Gastroesophageal sphincter (tissue), 4 donors: Measurements from ENCODE around the gene TTBK1. TPM values are rescaled to one million over a fixed set of nuclear protein-coding genes. Genes with fewer than 3 reads are reported as not detected.

Experiments
- ATAC-seq: fragments of 150-250 bp; one replicate; pipeline ENCODE4 v1.9.1; 2016; ENCODE audit warnings: mild to moderate bottlenecking, moderate library complexity
- H3K27ac ChIP-seq, 4 donors: fragments of 200-600 bp; sonication (generic) in 3 of 4; 1 replicate in 3 of 4; 2 replicates in 1 of 4; pipeline ENCODE4 v1.5.1; 2016 to 2019
- H3K27me3 ChIP-seq: fragments of 200-600 bp; sonication (generic); one replicate; pipeline ENCODE4 v1.5.1; 2019
- H3K36me3 ChIP-seq, 2 donors: fragments of 200-600 bp; sonication (generic); one replicate each; pipeline ENCODE4 v1.5.1; 2019; ENCODE audit warnings: control low read depth in 1 of 2
- H3K4me1 ChIP-seq, 3 donors: fragments of 200-600 bp; sonication (generic); 1 replicate in 2 of 3; 2 replicates in 1 of 3; pipeline ENCODE4 v1.5.1; 2016 to 2019; ENCODE audit warnings: control low read depth in 2 of 3
- H3K4me3 ChIP-seq, 2 donors: fragments of 200-600 bp; sonication (generic); one replicate each; pipeline ENCODE4 v1.5.1; 2019; ENCODE audit warnings: mild to moderate bottlenecking in 1 of 2, moderate library complexity in 1 of 2
- H3K9me3 ChIP-seq, 3 donors: fragments of 200-600 bp; sonication (generic); one replicate each; pipeline ENCODE4 v1.5.1; 2017 to 2019; ENCODE audit warnings: control low read depth in 2 of 3
- EP300 ChIP-seq: sonication (generic); formaldehyde crosslinking; IDR thresholded peaks from one replicate; pipeline ENCODE4 v1.6.1; 2017; ENCODE audit warnings: antibody characterized with exemption, mild to moderate bottlenecking
- POLR2A ChIP-seq, 2 donors: fragments of 450-650 bp; IDR thresholded peaks; one replicate each; pipeline ENCODE4 v1.6.1; 2017; ENCODE audit warnings: antibody characterized with exemption in 2 of 2, mild to moderate bottlenecking in 2 of 2, moderate library complexity in 1 of 2
- POLR2AphosphoS5 ChIP-seq: sonication (generic); formaldehyde crosslinking; IDR thresholded peaks from one replicate; pipeline ENCODE4 v1.6.1; 2017; ENCODE audit warnings: antibody characterized with exemption
- WGBS, 2 donors: methylation state at CpG; one replicate each; pipeline ENCODE4 v1.1.5; 2018; ENCODE audit warnings: low coverage in 1 of 2; 5-methylcytosine and 5-hydroxymethylcytosine counted together
- total RNA-seq, 4 donors: library from RNA; depleted of rRNA; stranded (reverse); fragments of >200 nt; gene quantifications; one replicate each; pipeline ENCODE4 v1.1.0, GENCODE V29; 2016
- TF ChIP-seq, protein P1 (sequence below), 4 experiments: fragments of 200-600 bp in 2 of 4; fragments of 450-650 bp in 2 of 4; sonication (generic) in 1 of 4; IDR thresholded peaks; one replicate each; pipeline ENCODE4 v1.5.1; 2017 to 2019; ENCODE audit warnings: antibody characterized with exemption in 4 of 4, mild to moderate bottlenecking in 2 of 4, moderate library complexity in 2 of 4

Gene TTBK1
- total RNA-seq, 4 donors from 2014 or later, result 0.08 to 0.20 TPM; not detected in 2

DNA sequence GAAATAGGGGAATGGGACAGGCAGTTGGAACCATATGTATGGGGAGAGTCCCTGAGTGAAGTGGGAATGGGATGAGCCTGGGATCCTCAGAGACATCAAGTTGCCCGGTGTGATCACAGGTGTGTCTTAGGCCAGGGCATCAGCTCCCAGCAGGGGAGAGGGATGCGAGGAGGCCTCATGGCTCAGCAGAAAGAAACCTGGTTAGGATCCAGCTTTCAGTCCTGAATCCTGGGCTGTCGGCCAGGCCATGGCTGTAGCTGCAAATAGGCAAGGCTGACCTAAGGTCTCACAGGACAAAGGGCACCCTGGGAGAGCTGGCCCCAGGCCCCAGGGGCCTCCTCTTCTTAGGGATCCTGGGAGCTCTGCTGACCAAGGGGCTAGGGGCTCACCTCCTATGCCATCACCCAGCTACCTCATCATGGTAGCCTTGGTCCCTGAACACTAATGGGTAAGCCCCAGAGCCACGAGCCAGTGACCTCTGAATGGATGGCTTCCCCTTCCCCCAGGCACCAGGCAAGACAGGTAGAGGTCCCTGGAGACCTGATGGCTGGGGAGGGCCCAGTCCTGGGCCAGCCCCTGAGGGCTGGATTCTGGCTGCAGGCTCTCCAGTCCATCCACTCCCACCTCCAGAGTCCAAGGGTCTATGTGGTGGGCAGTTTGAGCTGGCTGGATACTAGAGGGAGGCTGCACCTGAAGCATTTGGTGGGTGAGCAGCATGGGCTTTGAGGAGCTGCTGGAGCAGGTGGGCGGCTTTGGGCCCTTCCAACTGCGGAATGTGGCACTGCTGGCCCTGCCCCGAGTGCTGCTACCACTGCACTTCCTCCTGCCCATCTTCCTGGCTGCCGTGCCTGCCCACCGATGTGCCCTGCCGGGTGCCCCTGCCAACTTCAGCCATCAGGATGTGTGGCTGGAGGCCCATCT, 54.6 kb downstream of the TTBK1 start, which contains the start of gene SLC22A7:
SLC22A7 (plus strand) TSS at position 617 of the 921 bp plus-strand sequence; CDS start at position 716, 99 bp downstream.
- TF ChIP-seq EP300 (no peak), POLR2AphosphoS5 (no peak), POLR2A (IDR thresholded peaks at IDR 0.05) (no peak)
- TF ChIP-seq, protein P1, sequence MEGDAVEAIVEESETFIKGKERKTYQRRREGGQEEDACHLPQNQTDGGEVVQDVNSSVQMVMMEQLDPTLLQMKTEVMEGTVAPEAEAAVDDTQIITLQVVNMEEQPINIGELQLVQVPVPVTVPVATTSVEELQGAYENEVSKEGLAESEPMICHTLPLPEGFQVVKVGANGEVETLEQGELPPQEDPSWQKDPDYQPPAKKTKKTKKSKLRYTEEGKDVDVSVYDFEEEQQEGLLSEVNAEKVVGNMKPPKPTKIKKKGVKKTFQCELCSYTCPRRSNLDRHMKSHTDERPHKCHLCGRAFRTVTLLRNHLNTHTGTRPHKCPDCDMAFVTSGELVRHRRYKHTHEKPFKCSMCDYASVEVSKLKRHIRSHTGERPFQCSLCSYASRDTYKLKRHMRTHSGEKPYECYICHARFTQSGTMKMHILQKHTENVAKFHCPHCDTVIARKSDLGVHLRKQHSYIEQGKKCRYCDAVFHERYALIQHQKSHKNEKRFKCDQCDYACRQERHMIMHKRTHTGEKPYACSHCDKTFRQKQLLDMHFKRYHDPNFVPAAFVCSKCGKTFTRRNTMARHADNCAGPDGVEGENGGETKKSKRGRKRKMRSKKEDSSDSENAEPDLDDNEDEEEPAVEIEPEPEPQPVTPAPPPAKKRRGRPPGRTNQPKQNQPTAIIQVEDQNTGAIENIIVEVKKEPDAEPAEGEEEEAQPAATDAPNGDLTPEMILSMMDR (IDR thresholded peaks at IDR 0.05), result no peak
- 21 to 54% methylated on average over 2 of the region's 10 CpGs for WGBS, 2 donors
- no peak within 1 kb of the TSS for H3K4me3 ChIP-seq
- H3K9me3 ChIP-seq, result no peaks in the 10 kb centered on the region
- H3K4me1 ChIP-seq, result no peaks in the 10 kb centered on the region
- no peak for ATAC-seq
- no peaks in the 10 kb centered on the region for H3K36me3 ChIP-seq
- peaks cover 50% of the 10 kb centered on the region for H3K27me3 ChIP-seq
- no peak within 1 kb of the TSS for H3K27ac ChIP-seq

DNA sequence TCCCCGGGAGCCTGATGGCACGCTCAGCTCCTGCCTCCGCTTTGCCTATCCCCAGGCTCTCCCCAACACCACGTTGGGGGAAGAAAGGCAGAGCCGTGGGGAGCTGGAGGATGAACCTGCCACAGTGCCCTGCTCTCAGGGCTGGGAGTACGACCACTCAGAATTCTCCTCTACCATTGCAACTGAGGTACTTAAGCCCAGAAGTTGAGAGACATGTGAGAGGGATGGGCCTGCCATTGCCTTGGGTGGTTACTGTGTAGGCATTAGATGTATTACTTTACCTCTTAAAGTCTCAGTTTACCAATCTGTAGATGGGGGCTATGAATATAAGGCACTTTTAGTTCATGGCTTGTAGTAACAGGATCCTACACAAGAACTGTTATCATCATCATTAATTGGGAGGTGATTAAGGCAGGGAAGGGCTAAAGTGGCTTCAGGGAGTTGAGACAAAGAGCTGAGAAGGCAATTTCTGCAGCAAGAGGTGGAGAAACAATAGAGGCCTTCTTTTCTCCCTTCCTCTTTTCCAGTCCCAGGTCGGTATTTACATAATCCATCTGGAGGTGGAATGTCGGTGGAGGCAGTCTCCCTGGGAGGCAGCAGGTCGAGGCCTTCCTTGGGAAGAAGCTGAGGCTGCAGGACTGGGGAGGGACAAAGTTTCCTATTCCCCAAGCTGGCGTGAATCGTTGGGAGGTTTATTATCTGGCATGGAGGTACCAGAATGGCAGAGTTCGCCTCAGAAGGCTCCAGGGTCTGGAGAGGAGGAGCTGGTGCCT, 55.5 kb downstream of the TTBK1 start:
- Histone ChIP-seq H3K9me3 (no peaks in the 10 kb centered on the region), H3K36me3 (no peaks in the 10 kb centered on the region), H3K4me1 (no peaks in the 10 kb centered on the region), H3K27ac (no peak overlapping the region), H3K4me3 (no peak overlapping the region), H3K27me3 (peaks cover 51% of the 10 kb centered on the region)
- 47 to 54% methylated on average over 3 to 6 of the region's 12 CpGs for WGBS, 2 donors
- no peak for ATAC-seq
- no peak for TF ChIP-seq EP300
- TF ChIP-seq, protein P1 (IDR thresholded peaks at IDR 0.05), result no peak
- TF ChIP-seq POLR2AphosphoS5, result no peak
- no peak for TF ChIP-seq POLR2A (IDR thresholded peaks at IDR 0.05)

DNA sequence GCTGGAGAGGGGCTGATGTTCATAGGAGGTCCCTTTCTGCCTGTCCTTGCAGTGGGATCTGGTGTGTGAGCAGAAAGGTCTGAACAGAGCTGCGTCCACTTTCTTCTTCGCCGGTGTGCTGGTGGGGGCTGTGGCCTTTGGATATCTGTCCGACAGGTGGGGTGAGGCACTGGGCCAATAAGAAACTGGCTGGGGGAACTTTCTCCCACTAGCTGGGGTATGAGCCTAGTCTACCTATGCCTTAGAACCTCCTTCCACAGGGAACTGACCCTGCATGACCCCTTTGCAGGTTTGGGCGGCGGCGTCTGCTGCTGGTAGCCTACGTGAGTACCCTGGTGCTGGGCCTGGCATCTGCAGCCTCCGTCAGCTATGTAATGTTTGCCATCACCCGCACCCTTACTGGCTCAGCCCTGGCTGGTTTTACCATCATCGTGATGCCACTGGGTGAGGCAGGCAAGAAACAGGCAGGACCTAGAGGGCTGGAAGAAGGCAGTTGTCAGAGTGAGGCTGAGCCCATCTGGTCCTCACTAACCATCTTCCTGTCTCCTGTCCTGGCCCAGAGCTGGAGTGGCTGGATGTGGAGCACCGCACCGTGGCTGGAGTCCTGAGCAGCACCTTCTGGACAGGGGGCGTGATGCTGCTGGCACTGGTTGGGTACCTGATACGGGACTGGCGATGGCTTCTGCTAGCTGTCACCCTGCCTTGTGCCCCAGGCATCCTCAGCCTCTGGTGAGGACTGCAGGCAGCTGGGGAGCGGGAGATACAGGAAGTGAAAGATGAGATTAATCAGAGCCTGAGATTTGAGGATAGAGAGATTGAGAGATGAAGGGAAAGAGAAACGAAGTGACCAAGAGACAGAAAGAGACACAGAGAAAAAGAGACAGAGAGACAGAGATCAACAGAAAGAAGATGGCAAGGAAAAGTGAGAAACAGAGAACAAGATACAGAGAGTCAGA, 56.3 kb downstream of the TTBK1 start:
- no peaks in the 10 kb centered on the region for H3K9me3 ChIP-seq
- H3K27ac ChIP-seq, result no peak overlapping the region
- no peaks in the 10 kb centered on the region for H3K36me3 ChIP-seq
- no peak for TF ChIP-seq POLR2AphosphoS5
- TF ChIP-seq EP300, result no peak
- TF ChIP-seq, protein P1 (IDR thresholded peaks at IDR 0.05), result no peak
- ATAC-seq, result no peak
- H3K4me1 ChIP-seq, result no peaks in the 10 kb centered on the region
- peaks cover 57% of the 10 kb centered on the region for H3K27me3 ChIP-seq
- H3K4me3 ChIP-seq, result no peak overlapping the region
- WGBS, 2 donors, result 55% methylated on average over 3 of the region's 18 CpGs; no CpG with 5 or more reads in 1 of the 2 donors

DNA sequence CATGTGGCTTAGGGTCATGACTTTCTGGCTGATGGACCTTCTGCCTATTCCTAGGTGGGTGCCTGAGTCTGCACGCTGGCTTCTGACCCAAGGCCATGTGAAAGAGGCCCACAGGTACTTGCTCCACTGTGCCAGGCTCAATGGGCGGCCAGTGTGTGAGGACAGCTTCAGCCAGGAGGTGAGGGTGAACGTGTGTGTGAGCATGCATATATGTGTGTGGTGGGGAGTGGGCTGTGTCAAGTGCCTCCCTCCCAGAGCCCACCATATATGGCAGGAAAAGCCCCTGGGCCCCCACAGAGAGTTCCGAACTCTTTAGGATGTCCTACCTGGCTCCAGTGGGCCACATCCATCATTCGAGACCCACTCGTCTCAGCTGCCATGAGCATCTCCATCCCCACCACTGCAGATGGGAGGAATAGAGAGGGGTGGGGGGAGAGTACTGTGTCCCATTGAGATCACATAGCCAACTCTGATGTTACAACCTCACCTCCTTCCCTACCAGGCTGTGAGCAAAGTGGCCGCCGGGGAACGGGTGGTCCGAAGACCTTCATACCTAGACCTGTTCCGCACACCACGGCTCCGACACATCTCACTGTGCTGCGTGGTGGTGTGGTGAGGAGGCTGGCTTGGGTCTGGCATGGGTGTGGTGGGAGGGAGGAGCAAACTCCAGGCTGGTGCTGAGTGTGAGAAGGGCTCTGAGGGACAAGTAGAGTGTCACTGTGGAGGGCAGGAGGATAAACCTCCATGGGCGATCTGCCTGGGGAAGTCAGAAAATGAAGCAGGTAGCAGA, 58.0 kb downstream of the TTBK1 start:
- H3K36me3 ChIP-seq, result no peaks in the 10 kb centered on the region
- peaks cover 66% of the 10 kb centered on the region for H3K27me3 ChIP-seq
- WGBS, 2 donors, result 79% methylated on average over 6 of the region's 15 CpGs; no CpG with 5 or more reads in 1 of the 2 donors
- no peaks in the 10 kb centered on the region for H3K4me1 ChIP-seq
- H3K9me3 ChIP-seq, result no peaks in the 10 kb centered on the region
- ATAC-seq, result no peak
- TF ChIP-seq, protein P1 (IDR thresholded peaks at IDR 0.05), result no peak
- TF ChIP-seq POLR2AphosphoS5, result no peak
- TF ChIP-seq EP300, result no peak
- TF ChIP-seq POLR2A (IDR thresholded peaks at IDR 0.05), result no peak
- H3K27ac ChIP-seq, result no peak overlapping the region
- no peak overlapping the region for H3K4me3 ChIP-seq
